Activated CD8-positive, alpha-beta T cell treated with anti-CD3 and anti-CD28 coated beads for 36 hours (primary cell): ENCODE results near the gene SCLT1. TPM values are rescaled to one million over a fixed set of nuclear protein-coding genes. Genes with fewer than 3 reads are reported as not detected.

Experiments used
- ATAC-seq: fragments of 200-7000 bp; cut with Tn5 transposase; one replicate; pipeline ENCODE4 v1.10.0; 2021; ENCODE audit warnings: mild to moderate bottlenecking, moderate library complexity
- CTCF ChIA-PET: fragments of 350-600 bp; sonication (Branson Sonifier 250); formaldehyde crosslinking; loops from one replicate; lab custom pipeline; 2021; ENCODE audit warnings: antibody characterized with exemption; lab: Charles Lee
- POLR2A ChIA-PET: fragments of 350-600 bp; sonication (Branson Sonifier 250); formaldehyde crosslinking; loops from one replicate; lab custom pipeline; 2021; ENCODE audit warnings: antibody characterized with exemption; lab: Charles Lee
- DNase-seq: peaks from one replicate; pipeline ENCODE4 v3.0.0-alpha.2; 2020
- H3K27ac Mint-ChIP-seq: one replicate; pipeline ENCODE4 v1.8.0; 2021; ENCODE audit warnings: mild to moderate bottlenecking, mixed read lengths
- H3K27me3 Mint-ChIP-seq: one replicate; pipeline ENCODE4 v1.8.0; 2021; ENCODE audit warnings: mixed read lengths
- H3K36me3 Mint-ChIP-seq: one replicate; pipeline ENCODE4 v1.8.0; 2021; ENCODE audit warnings: low read depth, mixed read lengths
- H3K4me1 Mint-ChIP-seq: one replicate; pipeline ENCODE4 v1.8.0; 2021; ENCODE audit warnings: low read depth, mixed read lengths
- H3K4me3 Mint-ChIP-seq: one replicate; pipeline ENCODE4 v1.8.0; 2021; ENCODE audit warnings: mild to moderate bottlenecking, moderate library complexity, mixed read lengths
- H3K9me3 Mint-ChIP-seq: one replicate; pipeline ENCODE4 v1.8.0; 2021; ENCODE audit warnings: mixed read lengths
- CTCF ChIP-seq: fragments of 200-600 bp; IDR thresholded peaks from one replicate; pipeline ENCODE4 v1.8.0; 2022; ENCODE audit warnings: antibody characterized with exemption, mild to moderate bottlenecking
- intact Hi-C: fragments of 100-400 bp; cut with micrococcal nuclease; formaldehyde crosslinking; loops from one replicate; pipeline ENCODE4 v1.10.0; 2022
- total RNA-seq, 2 experiments: library from RNA; stranded (reverse); gene quantifications; one replicate each; pipeline ENCODE4 v1.2.3, GENCODE V29; 2021

SCLT1 gene
- total RNA-seq, 2 experiments from 2014 or later, result 18.5 to 19.7 TPM

GRCh38 chr4:128917781-128918180 is 175.6 kb downstream of the SCLT1 start:
- Mint-ChIP-seq H3K4me1 (peaks cover 15% of the 10 kb centered on the region), H3K9me3 (no peaks in the 10 kb centered on the region), H3K4me3 (no peak overlapping the region), H3K27me3 (no peaks in the 10 kb centered on the region), H3K36me3 (no peaks in the 10 kb centered on the region), H3K27ac (no peak overlapping the region)
- intact Hi-C loops, result no loop called here
- ChIA-PET POLR2A (no interaction called here), CTCF (no interaction called here)
- ATAC-seq (no peak), DNase-seq (no peak)
- no peak for TF ChIP-seq CTCF

- no peaks in the 10 kb centered on the region for H3K9me3 Mint-ChIP-seq
- no peak for TF ChIP-seq CTCF
- no peaks in the 10 kb centered on the region for H3K36me3 Mint-ChIP-seq
- H3K4me1 Mint-ChIP-seq, result peaks cover 15% of the 10 kb centered on the region
- ATAC-seq, result no peak
- ChIA-PET CTCF (no interaction called here), POLR2A (no interaction called here)
- H3K27me3 Mint-ChIP-seq, result no peaks in the 10 kb centered on the region
- no peak overlapping the region for H3K27ac Mint-ChIP-seq
- intact Hi-C loops, result no loop called here
- no peak for DNase-seq
- H3K4me3 Mint-ChIP-seq, result no peak overlapping the region
These were observed 176.5 kb downstream of the SCLT1 start for GRCh38 chr4:128916832-128917231.

- ATAC-seq (no peak), DNase-seq (no peak)
- Mint-ChIP-seq H3K4me1 (peaks cover 15% of the 10 kb centered on the region), H3K4me3 (no peak overlapping the region), H3K27ac (no peak overlapping the region), H3K36me3 (no peaks in the 10 kb centered on the region), H3K9me3 (no peaks in the 10 kb centered on the region), H3K27me3 (no peaks in the 10 kb centered on the region)
- intact Hi-C loops, result no loop called here
- POLR2A ChIA-PET, result no interaction called here
- CTCF ChIA-PET, result no interaction called here
- TF ChIP-seq CTCF, result no peak
These were observed 177.8 kb downstream of the SCLT1 start for GRCh38 chr4:128915544-128915943.

- TF ChIP-seq CTCF, result no peak
- no peak overlapping the region for H3K27ac Mint-ChIP-seq
- POLR2A ChIA-PET, result no interaction called here
- ATAC-seq (no peak), DNase-seq (no peak)
- peaks cover 6% of the 10 kb centered on the region for H3K4me1 Mint-ChIP-seq
- H3K36me3 Mint-ChIP-seq, result no peaks in the 10 kb centered on the region
- no peaks in the 10 kb centered on the region for H3K27me3 Mint-ChIP-seq
- no peak overlapping the region for H3K4me3 Mint-ChIP-seq
- H3K9me3 Mint-ChIP-seq, result no peaks in the 10 kb centered on the region
- CTCF ChIA-PET, result no interaction called here
- intact Hi-C loops, result no loop called here
These were observed 180.1 kb downstream of the SCLT1 start for GRCh38 chr4:128913228-128913627.

- ChIA-PET CTCF (no interaction called here), POLR2A (no interaction called here)
- H3K9me3 Mint-ChIP-seq, result no peaks in the 10 kb centered on the region
- no peak for ATAC-seq
- no peak overlapping the region for H3K4me3 Mint-ChIP-seq
- no peak overlapping the region for H3K27ac Mint-ChIP-seq
- no peaks in the 10 kb centered on the region for H3K36me3 Mint-ChIP-seq
- intact Hi-C loops, result no loop called here
- no peak for DNase-seq
- no peak for TF ChIP-seq CTCF
- no peaks in the 10 kb centered on the region for H3K4me1 Mint-ChIP-seq
- no peaks in the 10 kb centered on the region for H3K27me3 Mint-ChIP-seq
These were observed 184.6 kb downstream of the SCLT1 start for GRCh38 chr4:128908735-128909134.
